Neural progenitor cell (in vitro differentiated cells): Measurements from ENCODE around the gene AOC2.

Experiments used
- EZH2 ChIP-seq: fragments of 200-600 bp; sonication (generic); IDR thresholded peaks from 2 replicates; pipeline ENCODE4 v1.6.1; 2017; ENCODE audit warnings: antibody characterized with exemption, mild to moderate bottlenecking, moderate library complexity
- TF ChIP-seq, protein P1 (sequence below): fragments of 200-600 bp; sonication (generic); IDR thresholded peaks from 2 replicates; pipeline ENCODE4 v1.5.1; 2017; ENCODE audit warnings: antibody characterized with exemption, mild to moderate bottlenecking

DNA sequence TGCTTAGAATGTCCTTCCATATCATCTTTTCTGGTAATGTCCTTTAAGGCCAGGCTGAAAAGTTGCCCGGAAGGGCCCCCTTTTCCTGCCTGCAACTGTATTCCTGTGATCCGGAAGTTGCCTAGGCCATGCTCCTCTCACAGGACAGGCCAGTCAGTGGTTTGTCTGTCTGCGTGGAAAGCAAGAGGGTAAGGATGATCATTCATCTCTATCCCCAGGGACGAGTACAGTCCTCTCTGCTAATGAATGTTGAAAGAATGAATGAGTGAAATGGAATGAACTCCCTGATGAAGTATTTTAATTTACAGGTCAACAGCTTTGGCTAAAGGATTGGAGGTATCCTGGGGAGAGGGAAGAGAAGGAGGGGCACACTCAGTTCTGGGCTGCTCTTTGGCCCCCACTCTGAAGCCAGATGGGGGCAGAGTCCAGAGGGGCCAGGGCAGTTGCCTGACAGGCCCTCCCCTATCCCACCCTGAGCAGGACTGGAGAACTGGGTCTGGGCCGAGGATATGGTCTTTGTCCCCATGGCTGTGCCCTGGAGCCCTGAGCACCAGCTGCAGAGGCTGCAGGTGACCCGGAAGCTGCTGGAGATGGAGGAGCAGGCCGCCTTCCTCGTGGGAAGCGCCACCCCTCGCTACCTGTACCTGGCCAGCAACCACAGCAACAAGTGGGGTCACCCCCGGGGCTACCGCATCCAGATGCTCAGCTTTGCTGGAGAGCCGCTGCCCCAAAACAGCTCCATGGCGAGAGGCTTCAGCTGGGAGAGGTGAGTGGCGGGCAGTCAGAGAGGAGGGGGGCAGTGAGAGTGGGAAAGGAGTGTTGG lies 9.8 kb downstream of the AOC2 start:
- TF ChIP-seq, protein P1, sequence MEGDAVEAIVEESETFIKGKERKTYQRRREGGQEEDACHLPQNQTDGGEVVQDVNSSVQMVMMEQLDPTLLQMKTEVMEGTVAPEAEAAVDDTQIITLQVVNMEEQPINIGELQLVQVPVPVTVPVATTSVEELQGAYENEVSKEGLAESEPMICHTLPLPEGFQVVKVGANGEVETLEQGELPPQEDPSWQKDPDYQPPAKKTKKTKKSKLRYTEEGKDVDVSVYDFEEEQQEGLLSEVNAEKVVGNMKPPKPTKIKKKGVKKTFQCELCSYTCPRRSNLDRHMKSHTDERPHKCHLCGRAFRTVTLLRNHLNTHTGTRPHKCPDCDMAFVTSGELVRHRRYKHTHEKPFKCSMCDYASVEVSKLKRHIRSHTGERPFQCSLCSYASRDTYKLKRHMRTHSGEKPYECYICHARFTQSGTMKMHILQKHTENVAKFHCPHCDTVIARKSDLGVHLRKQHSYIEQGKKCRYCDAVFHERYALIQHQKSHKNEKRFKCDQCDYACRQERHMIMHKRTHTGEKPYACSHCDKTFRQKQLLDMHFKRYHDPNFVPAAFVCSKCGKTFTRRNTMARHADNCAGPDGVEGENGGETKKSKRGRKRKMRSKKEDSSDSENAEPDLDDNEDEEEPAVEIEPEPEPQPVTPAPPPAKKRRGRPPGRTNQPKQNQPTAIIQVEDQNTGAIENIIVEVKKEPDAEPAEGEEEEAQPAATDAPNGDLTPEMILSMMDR, result no peak
- no peak for TF ChIP-seq EZH2
